GM23338 (cell line): Measurements from ENCODE around the gene IVL.

ENCODE experiments used
- CREB1 ChIP-seq: fragments of 250-450 bp; sonication (Bioruptor Pico); IDR thresholded peaks from 2 replicates; pipeline ENCODE4 v1.5.0; 2020; ENCODE audit warnings: low read depth, mild to moderate bottlenecking, moderate library complexity
- EZH2 ChIP-seq: fragments of 200-600 bp; sonication (generic); IDR thresholded peaks from one replicate; pipeline ENCODE4 v1.8.0; 2017; ENCODE audit warnings: antibody characterized with exemption, mild to moderate bottlenecking, low read depth; ENCODE audit not compliant: unreplicated experiment
- EZH2phosphoT487 ChIP-seq: fragments of 200-600 bp; sonication (generic); IDR thresholded peaks from one replicate; pipeline ENCODE4 v1.8.1; 2018; ENCODE audit warnings: antibody characterized with exemption; ENCODE audit not compliant: unreplicated experiment
- POLR2AphosphoS5 ChIP-seq: IDR thresholded peaks from 2 replicates; pipeline ENCODE4 v1.6.1; 2016; ENCODE audit warnings: antibody characterized with exemption, low read depth
- REST ChIP-seq: IDR thresholded peaks from one replicate; pipeline ENCODE4 v1.6.1; 2018; ENCODE audit warnings: antibody characterized with exemption; ENCODE audit not compliant: unreplicated experiment
- STAT1 ChIP-seq: IDR thresholded peaks from one replicate; pipeline ENCODE4 v1.6.1; 2016; ENCODE audit warnings: antibody characterized with exemption; ENCODE audit not compliant: unreplicated experiment
- ZNF114 ChIP-seq: fragments of 250-450 bp; sonication (Bioruptor Pico); IDR thresholded peaks from 2 replicates; pipeline ENCODE4 v1.5.0; 2020; ENCODE audit warnings: mild to moderate bottlenecking, moderate library complexity
- TF ChIP-seq, protein P1 (sequence below), 2 experiments: fragments of 200-600 bp in 1 of 2; sonication (generic) in 1 of 2; conservative IDR thresholded peaks; 2 replicates each; pipeline versions ENCODE4 v1.5.1 to v1.6.1; 2016 to 2017; ENCODE audit warnings: antibody characterized with exemption in 2 of 2, low read depth in 2 of 2, mild to moderate bottlenecking in 2 of 2, moderate library complexity in 1 of 2

DNA sequence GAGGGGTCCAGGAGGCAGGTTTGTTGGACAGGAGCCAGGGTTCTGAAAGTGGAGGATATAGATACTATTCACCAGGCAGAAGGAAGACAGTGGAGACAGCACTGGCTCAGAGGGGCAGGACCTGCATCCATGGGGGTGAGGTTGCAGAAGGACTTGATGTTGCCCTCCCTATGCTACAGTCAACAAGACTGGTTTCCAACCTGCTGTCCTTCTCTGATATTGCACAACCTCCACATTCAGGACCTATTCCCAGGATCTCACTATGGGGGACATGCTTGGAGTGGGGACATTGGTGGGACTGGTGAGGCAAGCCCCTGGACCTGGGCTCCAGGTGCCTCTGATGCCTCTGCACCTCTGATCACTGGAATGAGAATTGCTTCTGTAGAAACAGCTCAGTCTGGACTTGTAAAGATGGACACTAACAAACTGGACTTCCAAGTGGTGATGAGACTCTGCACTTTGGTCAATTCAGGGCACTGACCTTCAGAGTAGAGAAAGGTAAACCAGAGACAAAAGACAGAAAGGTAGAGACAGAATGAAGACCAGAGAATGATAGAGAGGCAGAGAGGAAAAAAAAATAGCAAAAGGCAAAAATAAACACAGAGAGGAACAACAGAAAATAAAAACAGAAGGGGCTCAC lies 28.7 kb upstream of the IVL start:
- TF ChIP-seq, protein P1, sequence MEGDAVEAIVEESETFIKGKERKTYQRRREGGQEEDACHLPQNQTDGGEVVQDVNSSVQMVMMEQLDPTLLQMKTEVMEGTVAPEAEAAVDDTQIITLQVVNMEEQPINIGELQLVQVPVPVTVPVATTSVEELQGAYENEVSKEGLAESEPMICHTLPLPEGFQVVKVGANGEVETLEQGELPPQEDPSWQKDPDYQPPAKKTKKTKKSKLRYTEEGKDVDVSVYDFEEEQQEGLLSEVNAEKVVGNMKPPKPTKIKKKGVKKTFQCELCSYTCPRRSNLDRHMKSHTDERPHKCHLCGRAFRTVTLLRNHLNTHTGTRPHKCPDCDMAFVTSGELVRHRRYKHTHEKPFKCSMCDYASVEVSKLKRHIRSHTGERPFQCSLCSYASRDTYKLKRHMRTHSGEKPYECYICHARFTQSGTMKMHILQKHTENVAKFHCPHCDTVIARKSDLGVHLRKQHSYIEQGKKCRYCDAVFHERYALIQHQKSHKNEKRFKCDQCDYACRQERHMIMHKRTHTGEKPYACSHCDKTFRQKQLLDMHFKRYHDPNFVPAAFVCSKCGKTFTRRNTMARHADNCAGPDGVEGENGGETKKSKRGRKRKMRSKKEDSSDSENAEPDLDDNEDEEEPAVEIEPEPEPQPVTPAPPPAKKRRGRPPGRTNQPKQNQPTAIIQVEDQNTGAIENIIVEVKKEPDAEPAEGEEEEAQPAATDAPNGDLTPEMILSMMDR (conservative IDR thresholded peaks at IDR 0.05; ENCODE audit: low read depth in 2 of 2): no peak
- no peak for TF ChIP-seq REST
- no peak for TF ChIP-seq CREB1 (CRISPR knock-in tag)
- no peak for TF ChIP-seq EZH2phosphoT487
- TF ChIP-seq POLR2AphosphoS5: no peak
- TF ChIP-seq ZNF114 (CRISPR knock-in tag): no peak
- TF ChIP-seq EZH2: no peak
- no peak for TF ChIP-seq STAT1
